Osteocyte (in vitro differentiated cells): ENCODE results near the gene FARS2. TPM values are rescaled to one million over a fixed set of nuclear protein-coding genes. Genes with fewer than 3 reads are reported as not detected.

Experiments used
- DNase-seq: peaks from one replicate; pipeline ENCODE4 v3.0.0; 2021; ENCODE audit warnings: mixed read lengths; ENCODE audit not compliant: unreplicated experiment; ENCODE audit errors: extremely low spot score
- H3K27ac Mint-ChIP-seq: one replicate; pipeline ENCODE4 v1.8.0; 2021; ENCODE audit warnings: mild to moderate bottlenecking, mixed read lengths; ENCODE audit not compliant: unreplicated experiment
- H3K27me3 Mint-ChIP-seq: one replicate; pipeline ENCODE4 v1.8.0; 2021; ENCODE audit warnings: mixed read lengths; ENCODE audit not compliant: unreplicated experiment
- H3K36me3 Mint-ChIP-seq: one replicate; pipeline ENCODE4 v1.8.0; 2021; ENCODE audit warnings: mixed read lengths; ENCODE audit not compliant: unreplicated experiment
- H3K4me1 Mint-ChIP-seq: one replicate; pipeline ENCODE4 v1.8.0; 2021; ENCODE audit warnings: mixed read lengths; ENCODE audit not compliant: unreplicated experiment
- H3K4me3 Mint-ChIP-seq: one replicate; pipeline ENCODE4 v1.8.0; 2021; ENCODE audit warnings: mild to moderate bottlenecking, moderate library complexity, mixed read lengths; ENCODE audit not compliant: unreplicated experiment
- H3K9me3 Mint-ChIP-seq: one replicate; pipeline ENCODE4 v1.8.0; 2021; ENCODE audit warnings: mixed read lengths; ENCODE audit not compliant: unreplicated experiment
- total RNA-seq: library from RNA; stranded (reverse); gene quantifications from 2 replicates; pipeline ENCODE4 v1.2.1, GENCODE V29; 2021
- TF ChIP-seq, protein P1 (sequence below): fragments of 200-600 bp; sonication (generic); IDR thresholded peaks from 2 replicates; pipeline ENCODE4 v1.5.0; 2021; ENCODE audit warnings: antibody characterized with exemption, mild to moderate bottlenecking, moderate library complexity

FARS2 gene
- total RNA-seq, 1 donor from 2014 or later: 17.4 TPM

DNA sequence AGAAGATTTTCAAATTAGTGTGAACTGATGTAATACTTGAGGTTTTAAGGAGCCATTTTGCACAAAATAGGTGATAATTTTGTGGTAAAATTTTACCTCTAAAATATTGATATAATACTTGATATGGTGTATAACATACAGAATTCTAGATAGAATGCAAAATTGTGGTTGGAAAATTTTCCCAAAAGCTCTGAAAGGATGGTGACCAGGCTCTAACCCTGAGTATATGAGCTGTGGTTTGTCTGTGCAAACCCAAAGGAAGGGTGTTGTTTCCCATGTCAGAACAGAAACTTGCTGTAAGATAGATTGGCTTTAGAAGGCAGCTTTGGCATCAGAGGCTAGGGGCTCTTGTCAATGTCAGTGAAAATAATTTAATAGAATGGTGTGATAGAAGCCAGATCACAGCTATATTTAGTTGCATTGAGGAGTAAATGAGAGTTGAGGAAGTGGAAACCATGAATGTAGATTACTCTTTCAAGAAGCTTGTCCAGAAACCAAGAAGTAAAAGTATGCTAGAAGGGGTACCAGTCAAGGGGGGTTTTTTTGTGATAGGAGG is 257.7 kb downstream of the FARS2 start:
- TF ChIP-seq, protein P1, sequence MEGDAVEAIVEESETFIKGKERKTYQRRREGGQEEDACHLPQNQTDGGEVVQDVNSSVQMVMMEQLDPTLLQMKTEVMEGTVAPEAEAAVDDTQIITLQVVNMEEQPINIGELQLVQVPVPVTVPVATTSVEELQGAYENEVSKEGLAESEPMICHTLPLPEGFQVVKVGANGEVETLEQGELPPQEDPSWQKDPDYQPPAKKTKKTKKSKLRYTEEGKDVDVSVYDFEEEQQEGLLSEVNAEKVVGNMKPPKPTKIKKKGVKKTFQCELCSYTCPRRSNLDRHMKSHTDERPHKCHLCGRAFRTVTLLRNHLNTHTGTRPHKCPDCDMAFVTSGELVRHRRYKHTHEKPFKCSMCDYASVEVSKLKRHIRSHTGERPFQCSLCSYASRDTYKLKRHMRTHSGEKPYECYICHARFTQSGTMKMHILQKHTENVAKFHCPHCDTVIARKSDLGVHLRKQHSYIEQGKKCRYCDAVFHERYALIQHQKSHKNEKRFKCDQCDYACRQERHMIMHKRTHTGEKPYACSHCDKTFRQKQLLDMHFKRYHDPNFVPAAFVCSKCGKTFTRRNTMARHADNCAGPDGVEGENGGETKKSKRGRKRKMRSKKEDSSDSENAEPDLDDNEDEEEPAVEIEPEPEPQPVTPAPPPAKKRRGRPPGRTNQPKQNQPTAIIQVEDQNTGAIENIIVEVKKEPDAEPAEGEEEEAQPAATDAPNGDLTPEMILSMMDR: no peak
- H3K27me3 Mint-ChIP-seq: no peaks in the 10 kb centered on the region
- no peak for DNase-seq
- no peaks in the 10 kb centered on the region for H3K9me3 Mint-ChIP-seq
- H3K4me1 Mint-ChIP-seq: no peaks in the 10 kb centered on the region
- no peak overlapping the region for H3K4me3 Mint-ChIP-seq
- H3K36me3 Mint-ChIP-seq: no peaks in the 10 kb centered on the region
- H3K27ac Mint-ChIP-seq: no peak overlapping the region

DNA sequence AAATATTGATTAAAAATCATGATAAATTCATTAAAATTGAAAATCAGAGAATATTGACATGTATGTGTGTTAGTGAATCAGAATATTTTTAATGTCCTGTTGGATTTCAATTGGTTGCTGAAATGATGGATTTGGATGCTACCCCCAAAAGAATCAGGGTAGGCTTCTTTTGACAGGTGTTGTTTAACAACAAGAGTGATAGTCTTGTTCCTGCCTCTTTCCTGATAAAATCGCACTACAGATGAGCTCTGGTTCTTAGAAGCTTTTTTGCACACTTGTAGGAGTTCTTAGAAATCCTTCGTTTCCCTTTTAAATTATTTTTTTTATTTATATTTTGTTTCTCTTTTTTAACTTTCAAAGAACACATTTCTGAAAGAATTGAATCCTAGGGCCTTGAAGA is 259.5 kb downstream of the FARS2 start:
- H3K4me1 Mint-ChIP-seq: peaks cover 6% of the 10 kb centered on the region
- no peak overlapping the region for H3K27ac Mint-ChIP-seq
- no peaks in the 10 kb centered on the region for H3K36me3 Mint-ChIP-seq
- no peak overlapping the region for H3K4me3 Mint-ChIP-seq
- no peak for DNase-seq
- no peaks in the 10 kb centered on the region for H3K27me3 Mint-ChIP-seq
- TF ChIP-seq, protein P1: no peak
- H3K9me3 Mint-ChIP-seq: no peaks in the 10 kb centered on the region

DNA sequence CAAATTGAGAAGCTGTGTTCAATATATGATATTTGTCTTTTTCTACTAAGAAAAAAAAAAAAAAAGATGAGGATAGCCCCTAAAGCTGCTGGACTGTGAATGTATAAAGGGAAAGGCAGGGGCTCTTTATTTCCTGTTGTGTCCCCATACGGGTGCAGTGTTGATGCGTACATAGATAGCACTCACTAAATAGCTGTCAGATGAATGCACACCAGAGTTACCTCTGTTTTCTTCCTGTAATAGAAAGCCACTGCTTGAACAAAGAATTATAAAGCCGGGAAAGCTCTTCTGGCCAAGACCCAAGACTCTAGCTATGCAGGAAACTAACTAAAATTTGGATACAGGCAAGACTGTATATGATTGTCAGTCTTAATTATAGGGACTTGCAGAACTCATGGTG is 260.0 kb downstream of the FARS2 start:
- TF ChIP-seq, protein P1: no peak
- no peak overlapping the region for H3K27ac Mint-ChIP-seq
- H3K9me3 Mint-ChIP-seq: no peaks in the 10 kb centered on the region
- no peaks in the 10 kb centered on the region for H3K36me3 Mint-ChIP-seq
- no peak overlapping the region for H3K4me3 Mint-ChIP-seq
- peaks cover 6% of the 10 kb centered on the region for H3K4me1 Mint-ChIP-seq
- DNase-seq: no peak
- H3K27me3 Mint-ChIP-seq: no peaks in the 10 kb centered on the region

DNA sequence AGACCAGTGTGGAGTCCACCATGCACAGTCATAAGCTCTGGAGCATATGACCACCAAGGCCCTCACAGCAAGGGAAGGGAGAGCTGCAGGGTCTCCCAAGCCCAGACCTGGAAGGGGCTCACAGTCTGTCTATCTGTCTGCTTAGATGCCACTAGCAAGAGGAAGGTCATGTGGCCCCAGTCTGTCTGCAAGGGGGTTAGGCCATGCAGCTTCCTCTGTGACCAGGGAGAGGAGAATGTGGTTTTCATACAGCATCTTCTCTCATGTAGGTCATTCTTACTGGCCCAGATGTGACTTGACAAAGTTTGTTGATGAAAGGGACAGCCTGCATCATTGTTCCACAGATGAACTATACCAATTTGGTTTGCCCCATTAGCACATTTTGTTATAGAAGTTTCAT is 260.8 kb downstream of the FARS2 start:
- no peak for DNase-seq
- H3K36me3 Mint-ChIP-seq: peaks cover 2% of the 10 kb centered on the region
- H3K4me1 Mint-ChIP-seq: peaks cover 6% of the 10 kb centered on the region
- no peak overlapping the region for H3K4me3 Mint-ChIP-seq
- TF ChIP-seq, protein P1: no peak
- no peaks in the 10 kb centered on the region for H3K9me3 Mint-ChIP-seq
- no peaks in the 10 kb centered on the region for H3K27me3 Mint-ChIP-seq
- H3K27ac Mint-ChIP-seq: no peak overlapping the region

DNA sequence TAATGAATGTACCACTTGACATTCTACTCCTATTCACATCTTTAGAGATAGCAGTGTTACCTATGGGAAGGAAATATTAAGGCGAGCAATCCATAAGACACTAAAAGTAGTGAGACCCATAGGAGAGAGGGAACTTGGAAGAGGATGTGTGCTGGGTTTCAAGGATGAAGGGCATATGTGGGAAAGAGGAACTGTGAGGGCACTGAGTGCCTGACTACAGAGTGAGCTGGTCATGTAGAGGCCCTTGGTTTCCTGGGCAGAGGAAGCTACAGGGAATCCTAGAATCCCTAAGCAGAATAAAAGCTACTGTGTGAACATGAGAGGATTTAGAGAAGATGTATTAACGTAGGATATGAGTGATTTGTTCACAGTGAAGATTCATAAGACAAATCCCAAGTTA is 262.8 kb downstream of the FARS2 start:
- Mint-ChIP-seq H3K27ac (no peak overlapping the region), H3K4me3 (no peak overlapping the region), H3K27me3 (no peaks in the 10 kb centered on the region), H3K4me1 (peaks cover 6% of the 10 kb centered on the region), H3K9me3 (no peaks in the 10 kb centered on the region), H3K36me3 (peaks cover 3% of the 10 kb centered on the region)
- TF ChIP-seq, protein P1: no peak
- no peak for DNase-seq
